ENCODE data around the gene ATP6V0E2. TPM values are rescaled to one million over a fixed set of nuclear protein-coding genes. Genes with fewer than 3 reads are reported as not detected.

The ATP6V0E2 gene
- total RNA-seq, 1 experiment from 2014 or later = 19.0 TPM

DNA sequence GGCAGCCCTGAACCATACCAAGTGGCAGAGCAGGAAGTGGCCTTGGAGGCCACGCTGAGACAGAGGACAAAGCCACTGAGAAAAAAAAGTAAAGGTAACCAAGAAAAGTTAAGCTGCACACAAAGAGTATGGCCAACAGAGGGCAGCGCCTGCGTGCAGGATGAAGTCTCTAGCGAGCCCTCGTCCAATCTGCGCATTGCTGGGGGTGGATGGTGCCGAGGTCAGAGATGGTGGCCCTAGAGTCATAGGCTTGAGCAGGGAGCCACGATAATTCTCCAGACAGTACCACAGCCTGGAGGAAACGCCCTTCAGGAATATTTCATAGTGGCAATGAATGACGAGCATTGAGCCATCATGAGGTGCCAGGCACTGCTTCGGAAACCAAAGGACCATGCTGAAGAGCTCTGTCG is 9.7 kb downstream of the ATP6V0E2 start:
- no peaks in the 10 kb centered on the region; a peak in 1 of 5 replicates for H3K9me3 Mint-ChIP-seq
- no peak overlapping the region for H3K18ac ChIP-seq (ENCODE audit: insufficient read length, low read depth, low read length)
- no peak overlapping the region for H3K23ac ChIP-seq (ENCODE audit: insufficient read length, low read depth, low read length)
- H2BK15ac ChIP-seq (ENCODE audit: low read depth, low read length) = no peak overlapping the region
- TF ChIP-seq, protein P1, sequence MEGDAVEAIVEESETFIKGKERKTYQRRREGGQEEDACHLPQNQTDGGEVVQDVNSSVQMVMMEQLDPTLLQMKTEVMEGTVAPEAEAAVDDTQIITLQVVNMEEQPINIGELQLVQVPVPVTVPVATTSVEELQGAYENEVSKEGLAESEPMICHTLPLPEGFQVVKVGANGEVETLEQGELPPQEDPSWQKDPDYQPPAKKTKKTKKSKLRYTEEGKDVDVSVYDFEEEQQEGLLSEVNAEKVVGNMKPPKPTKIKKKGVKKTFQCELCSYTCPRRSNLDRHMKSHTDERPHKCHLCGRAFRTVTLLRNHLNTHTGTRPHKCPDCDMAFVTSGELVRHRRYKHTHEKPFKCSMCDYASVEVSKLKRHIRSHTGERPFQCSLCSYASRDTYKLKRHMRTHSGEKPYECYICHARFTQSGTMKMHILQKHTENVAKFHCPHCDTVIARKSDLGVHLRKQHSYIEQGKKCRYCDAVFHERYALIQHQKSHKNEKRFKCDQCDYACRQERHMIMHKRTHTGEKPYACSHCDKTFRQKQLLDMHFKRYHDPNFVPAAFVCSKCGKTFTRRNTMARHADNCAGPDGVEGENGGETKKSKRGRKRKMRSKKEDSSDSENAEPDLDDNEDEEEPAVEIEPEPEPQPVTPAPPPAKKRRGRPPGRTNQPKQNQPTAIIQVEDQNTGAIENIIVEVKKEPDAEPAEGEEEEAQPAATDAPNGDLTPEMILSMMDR (conservative IDR thresholded peaks at IDR 0.05) = peak; percentile 84
- H3K36me3 Mint-ChIP-seq (ENCODE audit: insufficient read depth in 1 of 3, low read depth in 3 of 3) = peaks cover 0 to 2% (median 0%) of the 10 kb centered on the region in 3 experiments; a peak in 1 of 7 replicates
- H3K14ac ChIP-seq (ENCODE audit: insufficient read depth, low read length) = no peak overlapping the region
- WGBS (ENCODE audit: extremely low coverage, insufficient read length, low lambda C conversion rate) = no CpG with 5 or more reads among the region's 12 CpGs
- H3K4me1 Mint-ChIP-seq = peaks cover 19 to 23% of the 10 kb centered on the region in 2 experiments
- no peaks in the 10 kb centered on the region for H4K20me1 ChIP-seq (ENCODE audit: control insufficient read depth, insufficient read depth, insufficient read length)
- H3K4ac ChIP-seq (ENCODE audit: low read depth, low read length) = no peak overlapping the region
- no peak overlapping the region for H2AFZ ChIP-seq (ENCODE audit: low read length)
- H4K5ac ChIP-seq (ENCODE audit: insufficient read length, low read depth, low read length) = no peak overlapping the region
- H3K4me3 Mint-ChIP-seq = no peak overlapping the region
- no peaks in the 10 kb centered on the region for H3K27me3 ChIP-seq (ENCODE audit: insufficient read depth, low read length)
- H3K56ac ChIP-seq (ENCODE audit: insufficient read length, low read depth, low read length) = no peak overlapping the region
- no peak overlapping the region for H4K91ac ChIP-seq (ENCODE audit: insufficient read length, low read depth, low read length)
- no peak overlapping the region for H3K27ac ChIP-seq (ENCODE audit: insufficient read length, low read depth, low read length)
- no peak overlapping the region for H4K8ac ChIP-seq (replicated peaks; ENCODE audit: insufficient read length, low read depth, low read length)
- H2BK120ac ChIP-seq (ENCODE audit: low read depth, low read length, poor library complexity, severe bottlenecking) = no peak overlapping the region
- no peak overlapping the region for H3T11ph ChIP-seq (ENCODE audit: low read length)
- H3K4me1 ChIP-seq (ENCODE audit: insufficient read depth, low read length) = no peaks in the 10 kb centered on the region
- no peaks in the 10 kb centered on the region for H3K79me2 ChIP-seq (ENCODE audit: insufficient read depth, low read length)
- DNase-seq = peak; percentile 82
- H2BK12ac ChIP-seq (ENCODE audit: insufficient read length, low read depth, low read length) = no peak overlapping the region
- H2BK5ac ChIP-seq (ENCODE audit: insufficient read length, low read length) = no peak overlapping the region
- H3K79me1 ChIP-seq (ENCODE audit: insufficient read depth, low read depth, low read length, poor library complexity, severe bottlenecking) = no peaks in the 10 kb centered on the region
- H3K9ac ChIP-seq (ENCODE audit: extremely low read depth, insufficient read length, low read length) = no peak overlapping the region
- no peak overlapping the region for H3K4me2 ChIP-seq (ENCODE audit: insufficient read depth, insufficient read length, low read length)
- H3K27me3 Mint-ChIP-seq (ENCODE audit: low read depth) = peaks cover 26% of the 10 kb centered on the region
- H2BK20ac ChIP-seq (ENCODE audit: low read depth, low read length, poor library complexity, severe bottlenecking) = no peak overlapping the region
- H3K27ac Mint-ChIP-seq = no peak overlapping the region
- no peaks in the 10 kb centered on the region for H3K23me2 ChIP-seq (ENCODE audit: insufficient read length, low read depth, low read length, poor library complexity, severe bottlenecking)
- H3K9me3 ChIP-seq (ENCODE audit: control insufficient read depth, low read depth, low read length) = no peaks in the 10 kb centered on the region
- no peak overlapping the region for H2AK5ac ChIP-seq (ENCODE audit: insufficient read length, low read length)
